ENCODE results near the gene PCDH15. TPM values are rescaled to one million over a fixed set of nuclear protein-coding genes. Genes with fewer than 3 reads are reported as not detected.

The PCDH15 gene
- polyA plus RNA-seq, 1 of the 3 experiments (the other 2 are of a cell fraction) = 0.03 TPM

- DNase-seq = no peak
- H3K9me3 ChIP-seq = no peaks in the 10 kb centered on the region
- no peaks in the 10 kb centered on the region for H3K9me2 ChIP-seq
- no peaks in the 10 kb centered on the region; a peak in 1 of 4 replicates for H3K4me1 ChIP-seq (ENCODE audit: control insufficient read depth in 1 of 2, insufficient read depth in 2 of 2, low read depth in 1 of 2, low read length in 1 of 2)
- H3K4me2 ChIP-seq = no peak overlapping the region
- no peak overlapping the region for H3K27ac ChIP-seq (ENCODE audit: low read depth in 2 of 2, low read length in 1 of 2)
- no peak overlapping the region for H3K4me3 ChIP-seq (ENCODE audit: low read depth in 2 of 2, low read length in 1 of 2)
- TF ChIP-seq MAX (IDR thresholded peaks at IDR 0.05; ENCODE audit: low read depth) (no peak), JUND (IDR thresholded peaks at IDR 0.05) (no peak), RFX5 (IDR thresholded peaks at IDR 0.05; ENCODE audit: low read length) (no peak), TEAD4 (IDR thresholded peaks at IDR 0.05; ENCODE audit: borderline replicate concordance, insufficient read depth) (no peak), IRF3 (IDR thresholded peaks at IDR 0.05; ENCODE audit: low read depth, low read length) (no peak), USF1 (IDR thresholded peaks at IDR 0.05; ENCODE audit: borderline replicate concordance, low read depth) (no peak), SIN3A (IDR thresholded peaks at IDR 0.05; ENCODE audit: borderline replicate concordance, low read depth, low read length) (no peak), ELF1 (IDR thresholded peaks at IDR 0.05) (no peak), FOXJ3 (CRISPR knock-in tag; IDR thresholded peaks at IDR 0.05) (no peak), NRF1 (IDR thresholded peaks at IDR 0.05; ENCODE audit: low read depth, low read length) (no peak), PBX3 (IDR thresholded peaks at IDR 0.05) (no peak), MXI1 (IDR thresholded peaks at IDR 0.05; ENCODE audit: low read depth, low read length) (no peak), SMC3 (IDR thresholded peaks at IDR 0.05; ENCODE audit: low read depth, low read length) (no peak), GABPA (IDR thresholded peaks at IDR 0.05; ENCODE audit: low read depth) (no peak), POLR2AphosphoS5 (IDR thresholded peaks at IDR 0.05; ENCODE audit: low read depth, low read length) (no peak), FOXM1 (IDR thresholded peaks at IDR 0.05; ENCODE audit: low read depth) (no peak)
- H3K27me3 ChIP-seq (ENCODE audit: insufficient read depth) = no peaks in the 10 kb centered on the region
- H3F3A ChIP-seq (replicated peaks; ENCODE audit: insufficient read depth) = no peaks in the 10 kb centered on the region
- ChIA-PET POLR2A (no interaction called here), CTCF (interaction anchor here (1.2 kb wide), 1 partner anchor 16 kb away, joined by 3 read pairs; no protein-coding TSS in a partner anchor)
- H3K79me2 ChIP-seq (ENCODE audit: insufficient read depth) = no peaks in the 10 kb centered on the region
- no peak overlapping the region for H3K9ac ChIP-seq
- WGBS (ENCODE audit: low lambda C conversion rate) = 25% methylated on average over 2 of the region's 2 CpGs
- H3K36me3 ChIP-seq (replicated peaks in 1 of 2; ENCODE audit: control insufficient read depth in 1 of 2, insufficient read depth in 2 of 2, low read length in 1 of 2) = no peaks in the 10 kb centered on the region
- H4K20me1 ChIP-seq (ENCODE audit: insufficient read depth) = no peaks in the 10 kb centered on the region
- H2AFZ ChIP-seq (ENCODE audit: low read depth) = no peak overlapping the region
Measured at GRCh38 chr10:54148508-54148907, 652.5 kb downstream of the PCDH15 start.

- Histone ChIP-seq H3K4me1 (ENCODE audit: control insufficient read depth in 1 of 2, insufficient read depth in 2 of 2, low read depth in 1 of 2, low read length in 1 of 2) (no peaks in the 10 kb centered on the region), H3K27me3 (ENCODE audit: insufficient read depth) (no peaks in the 10 kb centered on the region), H3K79me2 (ENCODE audit: insufficient read depth) (no peaks in the 10 kb centered on the region), H3K9me3 (peaks cover 15% of the 10 kb centered on the region; the same call in 1 of the 2 replicates), H3K9me2 (no peaks in the 10 kb centered on the region), H4K20me1 (ENCODE audit: insufficient read depth) (no peaks in the 10 kb centered on the region), H3K9ac (no peak overlapping the region), H2AFZ (ENCODE audit: low read depth) (no peak overlapping the region), H3K27ac (ENCODE audit: low read depth in 2 of 2, low read length in 1 of 2) (no peak overlapping the region), H3K4me2 (no peak overlapping the region), H3K36me3 (replicated peaks in 1 of 2; ENCODE audit: control insufficient read depth in 1 of 2, insufficient read depth in 2 of 2, low read length in 1 of 2) (no peaks in the 10 kb centered on the region), H3F3A (replicated peaks; ENCODE audit: insufficient read depth) (no peaks in the 10 kb centered on the region), H3K4me3 (ENCODE audit: low read depth in 2 of 2, low read length in 1 of 2) (no peak overlapping the region)
- DNase-seq = no peak
- TF ChIP-seq CHD2 (IDR thresholded peaks at IDR 0.05; ENCODE audit: low read length, partially characterized antibody) = no peak
- peak; percentile 49; the same call in 1 of the 2 replicates for TF ChIP-seq YY1 (IDR thresholded peaks at IDR 0.05; ENCODE audit: low read depth)
- CTCF ChIA-PET = no interaction called here
- POLR2A ChIA-PET = no interaction called here
Measured at GRCh38 chr10:54139819-54140428, 661.1 kb downstream of the PCDH15 start.
